ENCODE measurements around the gene FAM9C.

The FAM9C gene

DNA sequence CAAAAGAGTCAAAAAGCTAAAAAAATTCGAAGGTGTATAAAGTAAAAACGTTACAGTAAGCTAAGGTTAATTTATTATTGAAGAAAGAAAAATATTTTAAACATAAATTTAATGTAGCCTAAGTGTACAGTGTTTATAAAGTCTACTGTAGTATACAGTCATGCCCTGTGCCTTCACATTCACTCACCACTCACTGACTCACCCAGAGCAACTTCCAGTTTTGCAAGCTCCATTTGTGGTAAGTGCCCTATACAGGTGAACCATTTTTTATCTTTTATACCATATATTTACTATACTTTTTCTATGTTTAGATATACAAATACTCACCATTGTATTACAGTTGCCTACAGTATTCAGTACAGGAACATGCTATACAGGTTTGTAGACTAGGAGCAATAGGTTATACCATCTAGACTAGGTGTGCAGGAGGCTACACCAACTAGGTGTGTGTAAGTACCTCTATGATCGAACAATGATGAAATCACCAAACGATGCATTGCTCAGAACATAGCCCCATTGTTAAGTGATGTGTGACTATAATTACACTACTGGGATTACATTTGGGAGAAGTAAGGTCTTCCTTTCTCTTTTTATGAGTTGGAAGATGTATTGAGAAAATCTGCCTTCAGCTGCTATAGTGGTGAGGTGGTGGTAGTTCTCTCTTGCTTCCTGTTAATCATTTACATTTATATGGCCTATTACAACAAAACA is 42.3 kb downstream of the FAM9C start:
- DNase-seq = peak; percentile 13

DNA sequence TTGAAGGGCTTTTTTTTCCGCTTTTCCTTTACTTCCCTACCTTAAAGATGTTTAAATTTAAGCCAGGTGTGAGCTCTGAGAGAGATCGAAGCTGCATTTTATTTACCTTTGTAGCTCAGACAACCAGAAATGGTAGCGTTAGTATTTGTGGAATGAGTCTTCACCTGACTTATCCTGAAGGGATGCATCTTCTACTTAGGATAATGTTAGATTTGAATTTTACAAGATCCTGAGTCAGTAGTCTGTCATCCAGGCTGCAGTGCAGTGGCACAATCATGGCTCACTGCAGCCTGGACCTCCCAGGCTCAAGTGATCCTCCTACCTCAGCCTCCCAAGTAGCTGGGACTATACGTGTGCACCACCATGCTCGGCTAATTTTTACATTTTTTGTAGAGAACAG is 43.3 kb downstream of the FAM9C start:
- DNase-seq = no peak

DNA sequence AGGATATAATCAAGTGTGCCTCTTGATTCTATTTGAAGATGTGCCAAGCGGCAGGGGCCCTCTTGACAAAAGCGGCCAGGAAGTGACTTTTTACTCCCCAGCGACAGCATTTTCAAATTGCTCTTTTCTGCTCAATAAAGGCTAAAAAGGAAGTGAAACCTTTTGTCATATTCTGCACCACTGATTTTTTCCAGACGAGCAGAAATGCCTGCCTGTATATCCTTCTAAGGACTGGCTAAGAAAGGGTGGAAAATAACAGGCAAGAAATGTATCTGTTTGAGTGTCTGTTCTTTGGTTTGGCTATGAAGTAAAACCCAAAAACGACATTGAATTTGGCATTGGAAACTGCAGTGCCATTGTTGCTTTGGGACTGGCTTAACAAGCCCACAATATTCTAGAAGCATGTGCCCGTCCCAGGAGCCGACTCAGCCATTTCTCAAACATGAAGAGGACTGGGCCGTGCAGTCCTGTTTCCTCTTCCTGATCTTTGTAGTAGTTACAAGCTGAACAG is 44.1 kb downstream of the FAM9C start:
- DNase-seq = peak; percentile 16

DNA sequence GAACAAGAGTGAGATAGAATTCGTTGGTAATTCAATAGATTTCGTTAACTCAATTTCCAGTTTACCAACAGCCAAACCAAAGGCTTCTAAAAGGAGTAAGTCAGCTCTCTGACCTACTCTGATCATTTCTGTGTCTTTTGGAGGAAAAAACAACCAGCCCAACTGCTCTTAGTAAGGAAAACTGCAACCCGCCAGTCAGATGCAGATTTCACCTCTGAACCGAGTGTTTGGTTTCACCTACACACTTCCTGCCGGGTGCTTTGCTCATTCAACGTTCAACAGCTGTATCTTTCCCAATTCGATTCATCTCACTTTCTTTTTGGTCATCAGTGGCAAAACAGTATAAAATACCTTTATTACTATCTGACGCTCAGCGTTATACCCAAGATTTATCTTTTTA is 45.0 kb downstream of the FAM9C start:
- peak; percentile 30 for DNase-seq

DNA sequence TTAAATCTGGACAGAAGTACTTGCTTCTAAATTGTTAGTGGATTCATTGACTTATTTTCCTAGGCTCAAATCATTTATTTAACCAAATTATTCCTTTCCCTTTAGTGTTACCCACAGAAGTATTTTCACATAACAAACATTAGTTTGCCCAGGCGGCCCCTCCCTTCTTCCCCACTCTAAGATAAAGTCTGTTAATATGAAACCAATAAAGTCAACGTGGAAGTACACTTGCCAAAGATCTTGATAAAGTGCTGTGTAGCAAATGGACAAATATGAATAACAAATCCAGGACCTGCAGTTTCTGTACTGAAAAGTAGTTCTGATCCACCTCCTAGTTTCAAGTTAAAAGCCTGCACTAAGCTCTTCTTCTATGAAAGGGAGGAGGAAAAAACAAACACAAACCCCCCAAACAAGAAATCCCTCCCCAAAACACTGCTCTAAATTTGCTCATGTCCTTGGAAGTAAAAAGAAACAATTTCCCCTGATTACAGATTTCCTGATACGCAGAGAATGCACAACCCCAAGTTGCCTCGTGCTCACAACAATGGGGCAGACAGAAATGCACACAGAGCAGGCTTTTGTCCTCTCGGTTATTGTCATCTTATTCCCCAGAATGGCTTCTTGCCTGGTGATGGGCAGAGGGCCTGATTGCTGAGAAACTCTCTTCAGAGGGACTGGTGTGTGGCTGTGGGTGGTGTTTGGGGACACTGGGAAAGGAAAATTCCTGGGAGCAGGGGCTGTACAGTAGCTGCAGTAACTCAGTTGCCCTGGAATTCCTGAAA is 46.3 kb downstream of the FAM9C start:
- no peak for DNase-seq

DNA sequence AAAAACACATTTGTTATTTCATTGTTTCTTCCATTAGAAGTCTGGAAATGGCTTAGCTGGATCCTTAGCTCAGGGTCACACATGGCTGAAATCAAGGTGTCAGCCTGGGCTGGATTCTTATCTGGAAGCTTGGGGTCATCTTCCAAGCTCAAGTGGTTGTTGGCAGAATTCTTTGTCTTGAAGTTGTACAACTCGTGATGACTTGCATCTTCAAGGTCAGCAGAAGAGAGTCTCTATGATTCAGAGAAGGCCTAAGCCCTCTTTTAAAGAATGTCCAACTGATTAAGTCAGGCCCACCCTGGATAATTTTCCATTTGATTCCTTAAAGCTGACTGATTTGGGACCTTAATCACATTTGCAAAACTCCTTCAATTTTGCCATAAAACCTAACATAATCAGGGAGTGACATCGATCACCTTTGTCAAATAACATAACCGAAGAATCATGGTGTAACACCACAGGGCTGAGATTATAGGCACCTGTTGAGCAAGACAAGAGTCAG is 47.4 kb downstream of the FAM9C start:
- DNase-seq = no peak

DNA sequence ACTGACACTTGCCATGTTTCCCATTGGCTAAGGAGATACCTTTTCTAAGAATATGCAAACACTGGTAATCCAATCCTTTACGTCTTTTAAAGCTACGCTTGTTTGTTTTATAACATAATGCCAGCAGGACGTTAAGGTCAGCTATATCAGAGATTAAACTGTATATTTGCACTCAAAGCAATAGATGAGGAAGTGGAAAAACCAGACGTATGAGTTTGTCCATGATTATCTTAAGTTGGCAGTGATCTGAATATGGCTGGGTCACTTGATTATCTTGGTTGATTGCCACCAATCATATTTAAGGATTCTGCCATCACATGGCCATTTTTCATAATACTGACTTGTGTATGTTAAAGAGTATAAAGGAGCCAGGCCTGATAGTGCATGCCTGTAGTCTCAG is 50.1 kb downstream of the FAM9C start:
- no peak for DNase-seq

DNA sequence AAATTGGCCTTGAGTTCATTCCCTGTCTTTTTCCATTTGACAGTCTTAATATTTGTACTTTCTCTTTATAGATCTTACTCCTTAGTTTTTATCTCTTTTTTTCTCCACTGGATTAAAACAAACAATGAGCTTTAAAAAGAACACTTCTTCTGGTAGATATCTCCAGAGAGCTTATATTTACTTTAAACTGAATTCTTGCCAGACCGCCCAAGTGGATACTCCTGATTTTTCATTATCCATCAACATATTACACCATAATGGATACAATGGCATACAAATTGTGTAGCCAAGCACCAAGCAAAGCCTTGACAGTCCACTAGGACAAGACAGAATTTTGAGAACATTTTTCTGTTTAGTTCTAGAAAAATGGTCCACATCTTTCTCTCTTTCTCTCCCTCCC is 50.6 kb downstream of the FAM9C start:
- no peak for DNase-seq

DNA sequence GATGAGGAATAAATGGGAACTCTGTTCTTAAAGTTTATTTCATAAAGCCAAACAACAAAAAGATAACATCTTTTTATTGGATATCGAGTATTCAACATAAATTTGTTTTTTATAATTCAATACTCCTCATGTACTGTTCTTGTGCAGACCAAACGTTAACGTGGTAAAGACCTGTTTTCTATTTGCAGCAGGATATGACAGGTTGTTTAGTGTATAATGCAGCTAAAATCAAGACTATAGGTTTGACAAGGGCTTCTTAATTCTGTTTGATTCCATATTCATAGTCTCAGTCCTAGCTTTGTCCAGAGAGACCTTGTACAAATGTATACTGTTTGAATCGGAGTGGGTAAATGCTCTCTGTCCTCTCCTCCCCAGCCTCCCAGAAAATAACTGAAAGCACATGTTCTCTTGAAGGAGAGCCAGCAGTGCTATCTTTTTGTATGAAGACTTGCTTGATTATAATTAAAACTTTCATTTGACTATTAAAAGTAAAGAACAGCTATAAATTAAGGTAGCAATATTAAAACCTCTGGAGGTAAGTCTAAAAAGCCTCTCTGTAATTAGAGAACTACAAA is 51.8 kb downstream of the FAM9C start:
- no peak for DNase-seq

DNA sequence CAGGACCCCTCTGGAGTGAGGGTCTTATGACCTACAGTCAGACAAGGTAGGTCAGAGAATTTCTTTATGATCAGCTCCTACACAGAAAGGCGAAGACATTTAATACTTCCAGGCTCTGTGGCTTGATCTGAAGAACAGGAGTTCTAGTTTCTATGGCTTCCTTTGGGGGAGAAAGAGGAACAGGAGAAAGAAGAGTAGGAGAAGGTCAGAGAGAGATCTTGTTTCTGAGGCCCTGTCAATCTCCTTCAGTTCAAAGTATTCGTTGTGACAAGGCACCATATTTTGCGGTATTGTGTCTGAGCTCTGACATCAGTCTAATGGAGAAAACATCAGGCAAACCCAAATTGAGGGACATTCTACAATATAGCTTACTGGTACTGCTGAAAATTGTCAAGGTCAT is 52.8 kb downstream of the FAM9C start:
- no peak for DNase-seq

DNA sequence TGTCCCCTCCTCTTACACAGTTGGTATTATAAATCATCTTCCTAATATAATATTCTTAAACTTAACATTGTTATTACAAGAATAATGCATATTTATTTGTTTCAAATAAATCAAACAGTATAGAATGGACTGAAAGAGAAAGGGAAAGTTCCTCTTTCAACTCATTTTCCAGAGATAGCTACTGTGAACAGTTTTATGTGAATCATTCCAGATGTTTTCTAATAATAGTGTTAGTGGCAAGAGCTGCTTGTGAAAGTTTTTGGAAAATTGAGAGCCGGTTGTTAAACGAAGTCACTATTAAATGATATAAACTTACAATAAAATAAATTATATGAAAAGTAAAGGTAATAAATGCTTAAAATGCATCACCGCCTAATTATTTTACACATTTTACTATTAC is 55.0 kb downstream of the FAM9C start:
- no peak for DNase-seq

DNA sequence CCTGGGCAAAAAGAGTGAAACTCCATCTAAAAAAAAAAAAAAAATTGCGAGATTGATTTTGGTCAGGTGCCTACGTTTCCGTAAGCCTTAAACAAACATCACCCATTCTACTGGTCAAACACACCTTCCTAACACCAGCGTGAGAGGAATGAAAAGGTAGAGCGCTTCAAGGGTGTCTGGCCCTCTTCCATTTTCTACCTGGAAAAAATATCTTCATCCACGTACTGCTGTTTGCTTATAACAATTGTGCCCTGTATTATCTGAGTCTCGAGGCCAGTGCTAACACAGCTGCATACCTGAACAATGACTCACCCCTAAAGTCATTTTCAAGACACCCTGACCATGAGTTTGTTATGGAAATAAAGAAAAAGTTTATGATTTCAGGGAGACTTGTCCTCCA is 55.6 kb downstream of the FAM9C start:
- DNase-seq = no peak

DNA sequence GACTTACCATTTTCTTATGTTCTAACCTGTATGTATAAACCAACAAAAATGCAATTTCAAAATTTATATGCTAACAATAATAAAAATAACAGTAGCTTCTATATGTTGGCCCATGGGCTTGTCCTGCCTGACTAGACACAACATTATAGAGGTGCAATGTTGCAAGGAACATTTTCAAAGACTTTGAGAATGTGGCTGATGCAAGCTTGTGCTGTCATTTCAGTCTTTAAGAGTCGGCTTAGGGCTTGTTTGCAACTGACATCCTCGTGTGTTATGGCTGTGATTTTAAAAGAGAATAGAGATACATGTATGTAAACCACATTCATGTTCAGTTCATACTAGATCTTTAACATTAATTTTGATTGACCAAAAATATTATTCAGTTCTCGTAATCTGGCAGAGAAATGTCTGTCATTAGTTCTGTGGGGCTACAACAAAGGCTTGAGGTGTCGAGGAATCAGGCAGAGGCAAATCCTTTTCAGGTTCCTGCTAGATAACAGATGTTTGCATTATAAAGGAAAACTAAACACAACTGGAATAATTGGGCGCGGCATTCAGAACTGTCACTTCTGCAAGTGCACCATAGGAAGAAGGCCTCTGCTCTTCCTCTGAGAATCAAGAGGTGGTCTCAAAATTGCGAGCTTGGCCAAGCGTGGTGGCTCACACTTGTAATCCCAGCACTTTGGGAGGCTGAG is 56.4 kb downstream of the FAM9C start:
- no peak for DNase-seq

DNA sequence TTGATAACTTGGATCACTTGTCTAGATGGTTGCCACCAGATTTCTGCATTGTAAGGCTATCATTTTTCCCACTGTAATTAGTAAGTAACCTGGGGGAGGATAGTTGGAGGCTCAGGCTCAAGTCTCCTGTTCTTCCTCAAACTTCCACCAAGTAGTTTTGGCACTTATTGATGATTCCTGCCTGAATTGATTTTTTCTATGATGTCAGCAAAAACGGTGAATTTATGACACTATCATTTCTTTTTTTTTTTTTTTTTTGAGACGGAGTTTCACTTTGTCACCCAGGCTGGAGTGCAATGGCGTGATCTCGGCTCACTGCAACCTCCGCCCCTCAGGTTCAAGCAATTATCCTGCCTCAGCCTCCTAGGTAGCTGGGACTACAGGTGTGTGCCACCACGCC is 57.1 kb downstream of the FAM9C start:
- no peak for DNase-seq

DNA sequence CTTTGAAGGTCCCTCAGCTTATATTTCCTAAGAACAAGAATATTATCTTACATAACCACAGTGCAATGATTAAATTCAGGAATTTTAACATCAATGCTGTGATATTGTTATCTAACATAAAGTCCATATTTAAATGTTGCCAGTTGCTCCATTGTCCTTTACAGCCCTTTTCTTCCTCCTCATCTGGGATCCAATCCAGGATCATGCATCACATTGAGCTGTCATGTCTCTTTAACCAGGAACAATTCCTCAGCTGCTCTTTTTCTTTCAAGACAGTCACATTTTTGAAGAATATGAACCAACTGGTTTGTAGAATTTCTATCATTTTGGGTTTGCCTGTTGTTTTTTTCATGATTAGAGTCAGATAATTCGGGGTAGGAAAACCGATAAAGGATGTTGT is 57.5 kb downstream of the FAM9C start:
- no peak for DNase-seq

DNA sequence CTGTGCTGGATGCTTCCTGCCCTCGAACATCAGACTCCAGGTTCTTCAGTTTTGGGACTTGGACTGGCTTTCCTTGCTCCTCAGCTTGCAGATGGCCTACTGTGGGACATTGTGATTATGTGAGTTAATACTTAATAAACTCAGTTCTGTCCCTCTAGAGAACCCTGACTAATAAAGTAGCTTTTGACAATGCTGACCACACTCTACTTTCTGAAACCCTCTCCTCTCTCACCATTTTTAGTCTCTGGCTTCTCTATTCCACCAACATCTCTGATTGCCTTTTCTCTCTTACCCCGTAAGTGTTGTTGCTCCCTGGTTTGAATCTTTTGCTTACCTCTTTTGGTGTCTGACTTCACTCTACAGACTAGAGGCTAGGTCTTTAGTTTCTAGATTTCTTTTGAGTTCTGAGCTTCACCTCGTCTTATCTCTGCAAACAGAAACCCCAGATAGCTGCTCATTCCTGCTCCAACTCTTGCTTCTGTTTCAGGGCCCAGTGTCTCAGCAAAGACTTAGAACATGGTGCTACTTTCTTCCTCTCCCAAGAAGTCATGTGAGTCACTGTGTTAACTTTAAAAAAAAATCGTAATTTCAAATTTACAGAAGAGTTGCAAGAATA is 58.1 kb downstream of the FAM9C start:
- DNase-seq = no peak
